Measurements from ENCODE around the gene WDR7. TPM values are rescaled to one million over a fixed set of nuclear protein-coding genes. Genes with fewer than 3 reads are reported as not detected.
"Not testable (repeated sequence)": the region's sequence is repeated elsewhere in the genome, so short reads cannot be mapped to it uniquely, and the experiment has no call there.

WDR7 gene
- total and polyA plus RNA-seq, 9 of the 15 experiments (the other 6 are each of a cell fraction or from before 2014, with no cell fraction given): 1.4 to 9.4 (median 5.3) TPM

- Histone ChIP-seq H3K9ac (ENCODE audit: insufficient read depth in 1 of 2, low read depth in 2 of 2, low read length in 2 of 2) (peak overlapping the region in 1 of 2 experiments; percentile 70; a peak in 1 of 4 replicates), H3K27ac (ENCODE audit: extremely low read depth, low read depth, low read length) (no peak overlapping the region), H4K20me1 (replicated peaks; ENCODE audit: control insufficient read depth, insufficient read depth, low read length) (no peaks in the 10 kb centered on the region), H3K36me3 (ENCODE audit: control insufficient read depth, insufficient read depth, low read length) (no peaks in the 10 kb centered on the region), H3K9me3 (replicated peaks; ENCODE audit: control insufficient read depth, insufficient read depth, low read depth, low read length) (no peaks in the 10 kb centered on the region), H3K4me2 (ENCODE audit: insufficient read depth, low read length) (peak overlapping the region; percentile 31; the same call in 1 of the 2 replicates), H2AFZ (ENCODE audit: low read depth, low read length) (no peak overlapping the region), H3K9me1 (ENCODE audit: control insufficient read depth, insufficient read depth, low read length) (no peaks in the 10 kb centered on the region), H3K79me2 (ENCODE audit: control insufficient read depth, insufficient read depth, low read length) (peaks cover 43% of the 10 kb centered on the region), H3K27me3 (ENCODE audit: control insufficient read depth in 2 of 2, insufficient read depth in 2 of 2, low read length in 2 of 2) (no peaks in the 10 kb centered on the region), H3K4me3 (no peak overlapping the region), H3K4me1 (replicated peaks in 1 of 2; ENCODE audit: control insufficient read depth in 2 of 2, insufficient read depth in 2 of 2, low read length in 2 of 2) (peaks cover 0 to 21% of the 10 kb centered on the region in 2 experiments; a peak in 4 of 5 replicates)
- no TSS peak for BruUV-seq (replicated peaks)
- ATAC-seq (no peak), FAIRE-seq (no peak), DNase-seq (ENCODE audit: extremely low read depth in 1 of 4, low spot score in 3 of 4) (no peak)
- intact Hi-C loops (cut with micrococcal nuclease): no loop called here
- POLR2A ChIA-PET: interaction anchor here (1.2 kb wide), 1 partner anchor 11 kb away, joined by 3 read pairs; no protein-coding TSS in a partner anchor
- TF ChIP-seq HMG20B (CRISPR knock-in tag; IDR thresholded peaks at IDR 0.05): no peak
- CTCF ChIA-PET (ENCODE audit: low intra/inter-chr PET ratio): no interaction called here
- in situ Hi-C loops (cut with MboI): no loop called here
- WGBS (ENCODE audit: insufficient coverage, low coverage, missing lambda C conversion rate): 45% methylated on average over 4 of the region's 4 CpGs
Observed at GRCh38 chr18:56652802-56653201, 1.6 kb downstream of the WDR7 start.

- H3K27me3 ChIP-seq (ENCODE audit: control insufficient read depth in 2 of 2, insufficient read depth in 2 of 2, low read length in 2 of 2); BruUV-seq (replicated peaks); H3K9me1 ChIP-seq (ENCODE audit: control insufficient read depth, insufficient read depth, low read length); H3K9ac ChIP-seq (ENCODE audit: insufficient read depth in 1 of 2, low read depth in 2 of 2, low read length in 2 of 2); H3K4me2 ChIP-seq (ENCODE audit: insufficient read depth, low read length); DNase-seq (ENCODE audit: extremely low read depth in 1 of 4, low spot score in 3 of 4); in situ Hi-C loops (cut with MboI); ATAC-seq; H2AFZ ChIP-seq (ENCODE audit: low read depth, low read length); intact Hi-C loops (cut with micrococcal nuclease); H3K9me3 ChIP-seq (replicated peaks; ENCODE audit: control insufficient read depth, insufficient read depth, low read depth, low read length); POLR2A ChIA-PET; H3K27ac ChIP-seq (ENCODE audit: extremely low read depth, low read depth, low read length); H3K36me3 ChIP-seq (ENCODE audit: control insufficient read depth, insufficient read depth, low read length); FAIRE-seq; H4K20me1 ChIP-seq (replicated peaks; ENCODE audit: control insufficient read depth, insufficient read depth, low read length); H3K4me1 ChIP-seq (replicated peaks in 1 of 2; ENCODE audit: control insufficient read depth in 2 of 2, insufficient read depth in 2 of 2, low read length in 2 of 2); H3K4me3 ChIP-seq: not testable (repeated sequence)
- H3K79me2 ChIP-seq (ENCODE audit: control insufficient read depth, insufficient read depth, low read length): peaks cover 46% of the 10 kb centered on the region
- 94% methylated on average over 3 of the region's 7 CpGs for WGBS (ENCODE audit: insufficient coverage, low coverage, missing lambda C conversion rate)
- CTCF ChIA-PET (ENCODE audit: low intra/inter-chr PET ratio): interaction anchor here (0.6 kb wide), 1 partner anchor 1419 kb away, joined by 3 read pairs; no protein-coding TSS in a partner anchor
- TF ChIP-seq AFF1 (IDR thresholded peaks at IDR 0.05; ENCODE audit: low read depth in 1 of 2, partially characterized antibody in 2 of 2): peak in 1 of 2 experiments; percentile 94
Observed at GRCh38 chr18:56654280-56654679, 3.1 kb downstream of the WDR7 start.

Measured in K562 (cell line).